PC-9 (cell line): ENCODE data around the gene TRIO. TPM values are rescaled to one million over a fixed set of nuclear protein-coding genes. Genes with fewer than 3 reads are reported as not detected.

Source experiments
- BruUV-seq: library from RNA; stranded (reverse); fragments of 400-500 nt; replicated peaks from 2 replicates; lab custom pipeline; 2021; lab: Mats Ljungman, UMichigan
- CTCF ChIA-PET: fragments of 300-600 bp; sonication (Branson Sonifier 250); formaldehyde crosslinking; loops from one replicate; lab custom pipeline; 2022; ENCODE audit warnings: antibody characterized with exemption; lab: Charles Lee
- POLR2A ChIA-PET: fragments of 300-600 bp; sonication (Branson Sonifier 250); formaldehyde crosslinking; loops from one replicate; lab custom pipeline; 2022; ENCODE audit warnings: antibody characterized with exemption; ENCODE audit not compliant: unreplicated experiment; lab: Charles Lee
- DNase-seq, 2 experiments: peaks; one replicate each; pipeline versions ENCODE4 v3.0.0 to v3.0.0-alpha.2; 2015 to 2022; ENCODE audit warnings: mixed read lengths in 1 of 2
- H2AFZ ChIP-seq: fragments of 200-600 bp; sonication (generic); 2 replicates; pipeline ENCODE4 v1.8.1; 2017; ENCODE audit warnings: antibody characterized with exemption
- H3F3A ChIP-seq: fragments of 200-600 bp; sonication (generic); 2 replicates; pipeline ENCODE4 v1.8.1; 2017; ENCODE audit warnings: antibody characterized with exemption, mild to moderate bottlenecking, low read depth; ENCODE audit not compliant: insufficient read depth
- H3K27ac ChIP-seq: fragments of 200-600 bp; sonication (generic); 2 replicates; pipeline ENCODE4 v1.6.1; 2016; ENCODE audit warnings: mixed run types
- H3K27me3 ChIP-seq: fragments of 200-600 bp; sonication (generic); 2 replicates; pipeline ENCODE4 v1.6.1; 2016; ENCODE audit warnings: low read depth, mixed run types; ENCODE audit not compliant: insufficient read depth
- H3K36me3 ChIP-seq: fragments of 200-600 bp; sonication (generic); 2 replicates; pipeline ENCODE4 v1.6.1; 2016; ENCODE audit warnings: low read depth, mixed run types
- H3K4me1 ChIP-seq: fragments of 200-600 bp; sonication (generic); replicated peaks from 2 replicates; pipeline ENCODE4 v1.6.1; 2016; ENCODE audit warnings: mixed run types; ENCODE audit not compliant: insufficient read depth
- H3K4me2 ChIP-seq: fragments of 200-600 bp; sonication (generic); 2 replicates; pipeline ENCODE4 v1.6.1; 2017; ENCODE audit warnings: mixed run types
- H3K4me3 ChIP-seq: fragments of 200-600 bp; sonication (generic); 2 replicates; pipeline ENCODE4 v1.6.1; 2016; ENCODE audit warnings: mixed run types
- H3K79me2 ChIP-seq: fragments of 200-600 bp; sonication (generic); 2 replicates; pipeline ENCODE4 v1.6.1; 2017; ENCODE audit warnings: low read depth, mixed run types
- H3K9me2 ChIP-seq: fragments of 200-600 bp; sonication (generic); 2 replicates; pipeline ENCODE4 v1.8.1; 2017; ENCODE audit warnings: mild to moderate bottlenecking; ENCODE audit not compliant: insufficient read depth
- H3K9me3 ChIP-seq: fragments of 200-600 bp; sonication (generic); 2 replicates; pipeline ENCODE4 v1.8.1; 2016; ENCODE audit warnings: low read depth; ENCODE audit not compliant: insufficient read depth
- H4K20me1 ChIP-seq: fragments of 200-600 bp; sonication (generic); 2 replicates; pipeline ENCODE4 v1.8.1; 2017; ENCODE audit not compliant: insufficient read depth
- EZH2 ChIP-seq: fragments of 200-600 bp; sonication (generic); IDR thresholded peaks from 2 replicates; pipeline ENCODE4 v1.8.0; 2017; ENCODE audit warnings: antibody characterized with exemption, low read depth
- intact Hi-C: fragments of 100-400 bp; cut with micrococcal nuclease; formaldehyde crosslinking; loops from one replicate; pipeline ENCODE4 v1.10.0; 2022; ENCODE audit not compliant: unreplicated experiment
- total RNA-seq: library from RNA; stranded (reverse); gene quantifications from 2 replicates; pipeline ENCODE4 v1.2.3, GENCODE V29; 2021
- TF ChIP-seq, protein P1 (sequence below): fragments of 200-600 bp; sonication (generic); conservative IDR thresholded peaks from 2 replicates; pipeline ENCODE4 v1.6.1; 2017; ENCODE audit warnings: mixed run types, antibody characterized with exemption, mild to moderate bottlenecking, moderate library complexity

The TRIO gene
- total RNA-seq, 1 experiment from 2014 or later: 596 TPM

DNA sequence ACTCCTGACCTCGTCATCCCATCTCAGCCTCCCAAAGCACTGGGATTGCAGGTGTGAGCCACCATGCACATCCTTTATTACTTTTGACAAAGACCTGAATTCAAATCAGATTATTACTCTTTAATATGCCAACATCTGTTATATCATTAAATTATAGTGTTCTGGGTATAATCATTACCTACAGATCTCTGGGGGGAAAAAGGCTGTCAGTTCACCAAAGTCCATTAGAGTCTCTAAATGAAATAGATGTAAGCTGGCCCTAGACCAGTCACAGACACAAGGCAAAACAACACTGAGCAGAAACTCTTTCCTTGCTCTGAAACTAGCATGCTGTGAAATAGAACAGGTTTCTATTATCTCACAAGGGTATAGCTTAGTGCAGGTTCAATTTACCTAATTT lies 21.6 kb upstream of the TRIO start:
- no peaks in the 10 kb centered on the region for H3F3A ChIP-seq
- DNase-seq: no peak
- no peaks in the 10 kb centered on the region for H3K79me2 ChIP-seq
- ChIA-PET CTCF (no interaction called here), POLR2A (interaction anchor here (0.6 kb wide), 1 partner anchor 35 kb away, joined by 6 read pairs; no protein-coding TSS in a partner anchor)
- H2AFZ ChIP-seq: no peak overlapping the region
- H4K20me1 ChIP-seq: no peaks in the 10 kb centered on the region
- no peak for TF ChIP-seq EZH2
- TF ChIP-seq, protein P1, sequence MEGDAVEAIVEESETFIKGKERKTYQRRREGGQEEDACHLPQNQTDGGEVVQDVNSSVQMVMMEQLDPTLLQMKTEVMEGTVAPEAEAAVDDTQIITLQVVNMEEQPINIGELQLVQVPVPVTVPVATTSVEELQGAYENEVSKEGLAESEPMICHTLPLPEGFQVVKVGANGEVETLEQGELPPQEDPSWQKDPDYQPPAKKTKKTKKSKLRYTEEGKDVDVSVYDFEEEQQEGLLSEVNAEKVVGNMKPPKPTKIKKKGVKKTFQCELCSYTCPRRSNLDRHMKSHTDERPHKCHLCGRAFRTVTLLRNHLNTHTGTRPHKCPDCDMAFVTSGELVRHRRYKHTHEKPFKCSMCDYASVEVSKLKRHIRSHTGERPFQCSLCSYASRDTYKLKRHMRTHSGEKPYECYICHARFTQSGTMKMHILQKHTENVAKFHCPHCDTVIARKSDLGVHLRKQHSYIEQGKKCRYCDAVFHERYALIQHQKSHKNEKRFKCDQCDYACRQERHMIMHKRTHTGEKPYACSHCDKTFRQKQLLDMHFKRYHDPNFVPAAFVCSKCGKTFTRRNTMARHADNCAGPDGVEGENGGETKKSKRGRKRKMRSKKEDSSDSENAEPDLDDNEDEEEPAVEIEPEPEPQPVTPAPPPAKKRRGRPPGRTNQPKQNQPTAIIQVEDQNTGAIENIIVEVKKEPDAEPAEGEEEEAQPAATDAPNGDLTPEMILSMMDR: no peak
- no peak overlapping the region for H3K4me2 ChIP-seq
- no peak overlapping the region for H3K4me3 ChIP-seq
- intact Hi-C loops: no loop called here
- no peaks in the 10 kb centered on the region for H3K4me1 ChIP-seq
- no peak overlapping the region for H3K27ac ChIP-seq
- BruUV-seq: no TSS peak
- no peaks in the 10 kb centered on the region for H3K9me3 ChIP-seq
- H3K36me3 ChIP-seq: no peaks in the 10 kb centered on the region
- no peaks in the 10 kb centered on the region for H3K27me3 ChIP-seq
- no peaks in the 10 kb centered on the region for H3K9me2 ChIP-seq

GRCh38 chr5:14122089-14122488 lies 21.1 kb upstream of the TRIO start:
- Histone ChIP-seq H3K4me2 (no peak overlapping the region), H2AFZ (no peak overlapping the region), H3K4me1 (no peaks in the 10 kb centered on the region), H3F3A (no peaks in the 10 kb centered on the region), H3K27me3 (no peaks in the 10 kb centered on the region), H3K36me3 (no peaks in the 10 kb centered on the region), H3K79me2 (no peaks in the 10 kb centered on the region), H3K27ac (no peak overlapping the region), H4K20me1 (no peaks in the 10 kb centered on the region), H3K9me3 (no peaks in the 10 kb centered on the region), H3K9me2 (no peaks in the 10 kb centered on the region), H3K4me3 (no peak overlapping the region)
- no peak for DNase-seq
- POLR2A ChIA-PET: no interaction called here
- intact Hi-C loops: no loop called here
- CTCF ChIA-PET: no interaction called here
- no TSS peak for BruUV-seq
- TF ChIP-seq, protein P1: no peak
- no peak for TF ChIP-seq EZH2

- no peak overlapping the region for H3K4me3 ChIP-seq
- H2AFZ ChIP-seq: no peak overlapping the region
- H3K4me1 ChIP-seq: no peaks in the 10 kb centered on the region
- H3K27ac ChIP-seq: no peak overlapping the region
- CTCF ChIA-PET: no interaction called here
- no peak overlapping the region for H3K4me2 ChIP-seq
- no peaks in the 10 kb centered on the region for H3K9me2 ChIP-seq
- POLR2A ChIA-PET: no interaction called here
- no peaks in the 10 kb centered on the region for H3K36me3 ChIP-seq
- intact Hi-C loops: no loop called here
- no peak for DNase-seq
- H3K79me2 ChIP-seq: no peaks in the 10 kb centered on the region
- BruUV-seq: no TSS peak
- H3K9me3 ChIP-seq: no peaks in the 10 kb centered on the region
- no peaks in the 10 kb centered on the region for H3K27me3 ChIP-seq
- no peak for TF ChIP-seq EZH2
- TF ChIP-seq, protein P1: no peak
- no peaks in the 10 kb centered on the region for H3F3A ChIP-seq
- no peaks in the 10 kb centered on the region for H4K20me1 ChIP-seq
These were observed 19.6 kb upstream of the TRIO start for GRCh38 chr5:14123551-14123950.
